Measurements from ENCODE around the gene PSMB2. TPM values are rescaled to one million over a fixed set of nuclear protein-coding genes. Genes with fewer than 3 reads are reported as not detected.

PSMB2 gene
- total RNA-seq, 1 donor from 2014 or later, result 85.6 TPM

- DNase-seq (ENCODE audit: low read depth), result no peak
- TF ChIP-seq CTCF (conservative IDR thresholded peaks at IDR 0.05; ENCODE audit: low read depth, low read length), result no peak
- no peak overlapping the region for H3K4me3 ChIP-seq (ENCODE audit: low read depth, low read length)
Measured at GRCh38 chr1:35563166-35563565, 78.2 kb downstream of the PSMB2 start.

- no peak for TF ChIP-seq CTCF (conservative IDR thresholded peaks at IDR 0.05; ENCODE audit: low read depth, low read length)
- DNase-seq (ENCODE audit: low read depth), result no peak
- no peak overlapping the region for H3K4me3 ChIP-seq (ENCODE audit: low read depth, low read length)
Measured at GRCh38 chr1:35561972-35562680, 79.2 kb downstream of the PSMB2 start.

GRCh38 chr1:35561297-35561971, 79.9 kb downstream of the PSMB2 start:
- H3K4me3 ChIP-seq (ENCODE audit: low read depth, low read length), result no peak overlapping the region
- DNase-seq (ENCODE audit: low read depth), result no peak

GRCh38 chr1:35560256-35561225, 80.8 kb downstream of the PSMB2 start:
- TF ChIP-seq CTCF (conservative IDR thresholded peaks at IDR 0.05; ENCODE audit: low read depth, low read length), result no peak
- no peak overlapping the region for H3K4me3 ChIP-seq (ENCODE audit: low read depth, low read length)
- no peak for DNase-seq (ENCODE audit: low read depth)

More at GRCh38 chr1:35561297-35561971, 79.9 kb downstream of the PSMB2 start:
- no peak for TF ChIP-seq CTCF (conservative IDR thresholded peaks at IDR 0.05; ENCODE audit: low read depth, low read length)

GRCh38 chr1:35559317-35559944, 81.9 kb downstream of the PSMB2 start:
- TF ChIP-seq CTCF (conservative IDR thresholded peaks at IDR 0.05; ENCODE audit: low read depth, low read length), result no peak
- H3K4me3 ChIP-seq (ENCODE audit: low read depth, low read length), result no peak overlapping the region
- DNase-seq (ENCODE audit: low read depth), result no peak

Data from epithelial cell of proximal tubule (primary cell).